ENCODE measurements around the gene TNNT3.
A peak's percentile ranks its signal among the peaks of the same experiment; 100 is the strongest.

- peak in 1 of 2 donors; percentile 57 for TF ChIP-seq EP300 (IDR thresholded peaks at IDR 0.05)
- TF ChIP-seq CTCF (IDR thresholded peaks at IDR 0.05) = no peak
Observed at GRCh38 chr11:1931341-1932104, 12.0 kb downstream of the TNNT3 start.
